HCT116 (cell line): ENCODE measurements around the gene TAT.

ENCODE experiments used
- ZBTB33 ChIP-seq: IDR thresholded peaks from 2 replicates; pipeline ENCODE4 v1.6.1; 2011; ENCODE audit warnings: mild to moderate bottlenecking, low read length, moderate library complexity; ENCODE audit not compliant: insufficient replicate concordance; ENCODE audit errors: extremely low read depth
- TF ChIP-seq, protein P1 (sequence below), 3 experiments: fragments of 200-600 bp in 1 of 3; sonication (generic) in 1 of 3; IDR thresholded peaks in 2 of 3; conservative IDR thresholded peaks in 1 of 3; 2 replicates each; pipeline ENCODE4 v1.5.1; 2012 to 2017; ENCODE audit warnings: low read depth in 2 of 3, low read length in 2 of 3, antibody characterized with exemption in 1 of 3, borderline replicate concordance in 1 of 3, control low read depth in 1 of 3, mild to moderate bottlenecking in 1 of 3, mixed read lengths in 1 of 3, mixed run types in 1 of 3, moderate library complexity in 1 of 3; ENCODE audit not compliant: insufficient read depth in 1 of 3

DNA sequence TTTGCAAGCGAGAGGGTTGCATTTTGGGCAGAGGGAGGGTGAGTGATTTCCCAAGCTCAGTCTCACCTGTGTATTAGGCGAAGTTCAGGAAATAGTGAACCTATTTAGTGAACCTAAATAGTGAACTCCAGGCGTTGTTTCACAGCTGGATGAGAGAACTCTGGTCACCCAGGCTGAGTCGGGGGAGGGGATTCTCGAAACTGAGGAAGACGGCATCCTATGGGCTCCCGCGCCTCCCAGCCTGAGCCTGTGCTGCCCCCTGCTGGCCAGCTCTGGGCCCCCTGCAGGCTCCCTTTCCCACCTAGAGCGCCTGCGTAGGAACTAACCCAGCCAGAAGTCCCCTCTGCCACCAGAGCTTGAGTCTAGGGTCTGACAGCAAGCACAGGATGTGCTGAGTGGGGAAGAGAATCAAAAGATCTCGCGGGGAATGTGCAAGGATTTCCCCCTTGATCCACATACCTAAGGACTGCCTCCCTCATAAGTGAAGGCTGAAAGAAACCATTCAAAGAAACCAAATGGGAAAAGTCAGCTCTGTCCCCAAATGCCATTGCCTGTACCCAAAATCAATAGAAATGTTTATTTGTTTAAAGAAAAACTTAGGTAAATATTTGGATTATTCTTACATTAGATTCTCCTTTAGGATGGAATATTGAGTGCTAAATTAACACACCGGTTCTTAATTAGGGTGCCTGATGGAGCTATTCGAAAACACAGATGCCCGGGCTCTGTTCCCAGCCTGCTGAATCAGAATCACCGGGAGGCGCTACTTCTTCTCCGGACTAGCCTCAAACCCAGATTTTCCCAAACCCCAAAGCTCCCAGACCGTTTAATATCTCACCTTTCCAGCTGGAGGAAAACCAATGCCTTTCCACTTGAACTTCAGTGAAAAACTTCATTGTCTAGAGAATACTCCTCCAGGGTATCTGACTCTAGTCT, 34.3 kb upstream of the TAT start:
- TF ChIP-seq, protein P1, sequence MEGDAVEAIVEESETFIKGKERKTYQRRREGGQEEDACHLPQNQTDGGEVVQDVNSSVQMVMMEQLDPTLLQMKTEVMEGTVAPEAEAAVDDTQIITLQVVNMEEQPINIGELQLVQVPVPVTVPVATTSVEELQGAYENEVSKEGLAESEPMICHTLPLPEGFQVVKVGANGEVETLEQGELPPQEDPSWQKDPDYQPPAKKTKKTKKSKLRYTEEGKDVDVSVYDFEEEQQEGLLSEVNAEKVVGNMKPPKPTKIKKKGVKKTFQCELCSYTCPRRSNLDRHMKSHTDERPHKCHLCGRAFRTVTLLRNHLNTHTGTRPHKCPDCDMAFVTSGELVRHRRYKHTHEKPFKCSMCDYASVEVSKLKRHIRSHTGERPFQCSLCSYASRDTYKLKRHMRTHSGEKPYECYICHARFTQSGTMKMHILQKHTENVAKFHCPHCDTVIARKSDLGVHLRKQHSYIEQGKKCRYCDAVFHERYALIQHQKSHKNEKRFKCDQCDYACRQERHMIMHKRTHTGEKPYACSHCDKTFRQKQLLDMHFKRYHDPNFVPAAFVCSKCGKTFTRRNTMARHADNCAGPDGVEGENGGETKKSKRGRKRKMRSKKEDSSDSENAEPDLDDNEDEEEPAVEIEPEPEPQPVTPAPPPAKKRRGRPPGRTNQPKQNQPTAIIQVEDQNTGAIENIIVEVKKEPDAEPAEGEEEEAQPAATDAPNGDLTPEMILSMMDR (IDR thresholded peaks at IDR 0.05 in 2 of 3, conservative IDR thresholded peaks at IDR 0.05 in 1 of 3; ENCODE audit: borderline replicate concordance in 1 of 3, insufficient read depth in 1 of 3, low read depth in 2 of 3, low read length in 2 of 3) = peak; percentile 81 to 89 (median 84)
- no peak for TF ChIP-seq ZBTB33
